ENCODE measurements around the gene IL2RG. TPM values are rescaled to one million over a fixed set of nuclear protein-coding genes. Genes with fewer than 3 reads are reported as not detected.

The IL2RG gene
- polyA plus RNA-seq, 1 donor (not counting 4 experiments of a cell fraction or from before 2014, with no cell fraction given) = 0.12 TPM

GRCh38 chrX:71091263-71091662 is 20.1 kb downstream of the IL2RG start:
- no peaks in the 10 kb centered on the region for H3K79me2 ChIP-seq (ENCODE audit: control insufficient read depth, insufficient read depth, low read length)
- H3K4me3 ChIP-seq (ENCODE audit: control insufficient read depth in 2 of 3, extremely low read depth in 1 of 3, insufficient read depth in 2 of 3, low read depth in 1 of 3, low read length in 3 of 3) = no peak overlapping the region
- H3K36me3 ChIP-seq (ENCODE audit: control insufficient read depth in 2 of 2, extremely low read depth in 1 of 2, insufficient read depth in 2 of 2, low read length in 2 of 2) = no peaks in the 10 kb centered on the region
- no peak overlapping the region for H3K27ac ChIP-seq (ENCODE audit: control insufficient read depth, insufficient read depth, low read length)
- FAIRE-seq (no peak), DNase-seq (ENCODE audit: low read depth, low spot score) (no peak)
- no peak overlapping the region for H3K4me2 ChIP-seq (ENCODE audit: control insufficient read depth, extremely low read depth, insufficient read depth, low read depth, low read length)
- H3K9me1 ChIP-seq (ENCODE audit: control insufficient read depth, extremely low read depth, insufficient read depth, low read length) = no peaks in the 10 kb centered on the region
- H3K27me3 ChIP-seq (ENCODE audit: control insufficient read depth, extremely low read depth, insufficient read depth, low read length) = no peaks in the 10 kb centered on the region
- dilution Hi-C loops (cut with MboI; ENCODE audit: extremely low pct_ligation_motif_present, low sequenced_read_pairs) = no loop called here
- TF ChIP-seq, protein P1, sequence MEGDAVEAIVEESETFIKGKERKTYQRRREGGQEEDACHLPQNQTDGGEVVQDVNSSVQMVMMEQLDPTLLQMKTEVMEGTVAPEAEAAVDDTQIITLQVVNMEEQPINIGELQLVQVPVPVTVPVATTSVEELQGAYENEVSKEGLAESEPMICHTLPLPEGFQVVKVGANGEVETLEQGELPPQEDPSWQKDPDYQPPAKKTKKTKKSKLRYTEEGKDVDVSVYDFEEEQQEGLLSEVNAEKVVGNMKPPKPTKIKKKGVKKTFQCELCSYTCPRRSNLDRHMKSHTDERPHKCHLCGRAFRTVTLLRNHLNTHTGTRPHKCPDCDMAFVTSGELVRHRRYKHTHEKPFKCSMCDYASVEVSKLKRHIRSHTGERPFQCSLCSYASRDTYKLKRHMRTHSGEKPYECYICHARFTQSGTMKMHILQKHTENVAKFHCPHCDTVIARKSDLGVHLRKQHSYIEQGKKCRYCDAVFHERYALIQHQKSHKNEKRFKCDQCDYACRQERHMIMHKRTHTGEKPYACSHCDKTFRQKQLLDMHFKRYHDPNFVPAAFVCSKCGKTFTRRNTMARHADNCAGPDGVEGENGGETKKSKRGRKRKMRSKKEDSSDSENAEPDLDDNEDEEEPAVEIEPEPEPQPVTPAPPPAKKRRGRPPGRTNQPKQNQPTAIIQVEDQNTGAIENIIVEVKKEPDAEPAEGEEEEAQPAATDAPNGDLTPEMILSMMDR (optimal IDR thresholded peaks at IDR 0.05 in 1 of 3, IDR thresholded peaks at IDR 0.05 in 1 of 3, conservative IDR thresholded peaks at IDR 0.05 in 1 of 3; ENCODE audit: extremely low read depth in 1 of 3, insufficient read depth in 2 of 3, low read length in 3 of 3) = no peak
- no peak for TF ChIP-seq EZH2 (IDR thresholded peaks at IDR 0.05; ENCODE audit: low read length)
- H4K20me1 ChIP-seq (ENCODE audit: control insufficient read depth, extremely low read depth, insufficient read depth, low read length) = no peaks in the 10 kb centered on the region
- H3K9ac ChIP-seq (ENCODE audit: control insufficient read depth, extremely low read depth, insufficient read depth, low read length) = no peak overlapping the region
- no peak overlapping the region for H2AFZ ChIP-seq (ENCODE audit: control insufficient read depth, low read length)
- no peaks in the 10 kb centered on the region for H3K9me3 ChIP-seq (ENCODE audit: control insufficient read depth, low read depth, low read length)
- H3K4me1 ChIP-seq (ENCODE audit: control insufficient read depth, extremely low read depth, insufficient read depth, low read length) = no peaks in the 10 kb centered on the region

DNA sequence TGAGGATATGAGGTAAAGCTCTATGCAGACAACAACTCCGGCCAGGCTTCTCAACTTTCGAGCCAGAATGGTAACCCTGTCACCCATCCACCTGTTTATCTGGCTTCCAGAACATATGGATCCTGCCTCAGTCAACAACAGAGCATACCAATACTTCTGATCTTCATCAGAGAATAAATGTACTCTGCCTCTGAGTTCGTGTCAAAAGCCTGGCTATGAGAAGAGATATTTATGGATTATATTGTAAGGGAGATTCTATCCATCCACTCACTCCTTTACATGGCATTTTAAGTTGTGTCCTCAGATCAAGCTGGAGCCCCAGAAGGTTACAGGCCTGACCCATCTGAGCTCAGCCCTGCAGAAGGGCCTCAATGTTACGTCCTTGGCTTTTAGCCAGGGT is 25.5 kb downstream of the IL2RG start:
- Histone ChIP-seq H3K9me1 (ENCODE audit: control insufficient read depth, extremely low read depth, insufficient read depth, low read length) (no peaks in the 10 kb centered on the region), H3K9ac (ENCODE audit: control insufficient read depth, extremely low read depth, insufficient read depth, low read length) (no peak overlapping the region), H3K36me3 (ENCODE audit: control insufficient read depth in 2 of 2, extremely low read depth in 1 of 2, insufficient read depth in 2 of 2, low read length in 2 of 2) (no peaks in the 10 kb centered on the region), H4K20me1 (ENCODE audit: control insufficient read depth, extremely low read depth, insufficient read depth, low read length) (no peaks in the 10 kb centered on the region), H3K27ac (ENCODE audit: control insufficient read depth, insufficient read depth, low read length) (no peak overlapping the region), H3K4me2 (ENCODE audit: control insufficient read depth, extremely low read depth, insufficient read depth, low read depth, low read length) (no peak overlapping the region), H3K27me3 (ENCODE audit: control insufficient read depth, extremely low read depth, insufficient read depth, low read length) (no peaks in the 10 kb centered on the region), H3K79me2 (ENCODE audit: control insufficient read depth, insufficient read depth, low read length) (no peaks in the 10 kb centered on the region), H2AFZ (ENCODE audit: control insufficient read depth, low read length) (no peak overlapping the region), H3K4me1 (ENCODE audit: control insufficient read depth, extremely low read depth, insufficient read depth, low read length) (no peaks in the 10 kb centered on the region), H3K9me3 (ENCODE audit: control insufficient read depth, low read depth, low read length) (no peaks in the 10 kb centered on the region), H3K4me3 (ENCODE audit: control insufficient read depth in 2 of 3, extremely low read depth in 1 of 3, insufficient read depth in 2 of 3, low read depth in 1 of 3, low read length in 3 of 3) (no peak overlapping the region)
- FAIRE-seq = no peak
- TF ChIP-seq EZH2 (IDR thresholded peaks at IDR 0.05; ENCODE audit: low read length) = no peak
- TF ChIP-seq, protein P1 (optimal IDR thresholded peaks at IDR 0.05 in 1 of 3, IDR thresholded peaks at IDR 0.05 in 1 of 3, conservative IDR thresholded peaks at IDR 0.05 in 1 of 3; ENCODE audit: extremely low read depth in 1 of 3, insufficient read depth in 2 of 3, low read length in 3 of 3) = no peak
- DNase-seq (ENCODE audit: low read depth, low spot score) = no peak
- dilution Hi-C loops (cut with MboI; ENCODE audit: extremely low pct_ligation_motif_present, low sequenced_read_pairs) = no loop called here

Data from keratinocyte (primary cell).